Measurements from ENCODE around the gene SPESP1.

SPESP1 gene

DNA sequence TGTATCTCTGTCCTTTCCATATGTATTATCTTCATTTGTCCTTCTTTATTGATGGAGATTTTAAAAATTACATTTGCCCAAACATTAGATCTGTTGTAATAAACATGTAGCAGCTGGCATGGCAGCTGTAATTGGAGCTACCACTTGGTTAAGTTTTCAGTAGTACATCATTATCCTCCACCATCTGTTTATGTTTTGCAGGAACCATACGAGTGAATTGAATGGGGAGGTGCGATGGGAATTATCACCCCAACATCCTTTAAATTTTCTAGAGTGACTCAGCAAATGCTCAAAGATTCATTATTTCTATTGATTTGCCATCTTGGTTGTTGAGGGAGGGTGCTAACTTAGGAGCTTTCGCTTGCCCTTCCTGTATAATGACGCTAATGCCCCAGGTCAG, 51.6 kb downstream of the SPESP1 start:
- Histone ChIP-seq H3K4me1 (ENCODE audit: control insufficient read depth, insufficient read depth, low read length) (no peaks in the 10 kb centered on the region), H3K27ac (ENCODE audit: low read depth, low read length) (no peak overlapping the region)

DNA sequence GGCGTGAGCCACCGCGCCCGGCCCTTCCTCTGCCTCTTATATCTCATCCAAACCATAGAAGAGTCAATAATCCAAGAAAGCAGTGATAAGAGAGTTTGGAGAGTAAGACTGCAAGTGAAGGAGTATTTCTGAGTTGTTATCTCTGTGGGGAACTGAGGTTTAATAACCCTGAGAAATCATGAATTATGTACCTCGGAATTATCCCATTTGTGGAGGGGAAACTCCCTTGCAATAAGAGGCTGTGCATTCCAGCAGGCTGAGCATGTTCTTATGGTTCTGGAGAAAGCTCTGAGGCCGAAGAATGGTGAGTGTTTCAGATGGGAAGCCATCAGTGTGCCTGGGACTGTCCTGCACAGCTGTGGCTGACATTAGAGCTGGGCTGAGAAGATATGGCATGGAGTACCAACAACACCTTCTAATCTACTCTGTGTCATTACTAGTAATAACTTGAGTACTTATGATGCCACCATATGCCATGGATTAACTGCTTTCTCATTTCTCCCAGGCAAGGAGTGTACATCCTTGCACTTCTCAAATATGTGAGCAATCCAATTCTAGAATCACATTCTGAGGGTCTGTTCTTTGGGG, 52.7 kb downstream of the SPESP1 start:
- no peak overlapping the region for H3K4me3 ChIP-seq (ENCODE audit: low read depth, low read length)
- no peaks in the 10 kb centered on the region for H3K36me3 ChIP-seq (ENCODE audit: control insufficient read depth, insufficient read depth, low read length)
- no peaks in the 10 kb centered on the region; the same call in 1 of the 2 replicates for H3K27me3 ChIP-seq (ENCODE audit: control insufficient read depth, insufficient read depth, low read length)
- H3K9me3 ChIP-seq (ENCODE audit: control insufficient read depth, insufficient read depth, low read length), result no peaks in the 10 kb centered on the region
- H3K9ac ChIP-seq (ENCODE audit: low read depth, low read length), result no peak overlapping the region
- H3K27ac ChIP-seq (ENCODE audit: low read depth, low read length), result no peak overlapping the region
- H3K4me1 ChIP-seq (ENCODE audit: control insufficient read depth, insufficient read depth, low read length), result no peaks in the 10 kb centered on the region

More for the DNA sequence above, 51.6 kb downstream of the SPESP1 start:
- H3K27me3 ChIP-seq (ENCODE audit: control insufficient read depth, insufficient read depth, low read length), result no peaks in the 10 kb centered on the region; the same call in 1 of the 2 replicates
- H3K9me3 ChIP-seq (ENCODE audit: control insufficient read depth, insufficient read depth, low read length), result 0 out of 2 replicates have a peak, but pooled peaks cover 1% of the 10 kb centered on the region
- H3K9ac ChIP-seq (ENCODE audit: low read depth, low read length), result no peak overlapping the region
- H3K36me3 ChIP-seq (ENCODE audit: control insufficient read depth, insufficient read depth, low read length), result no peaks in the 10 kb centered on the region
- no peak overlapping the region for H3K4me3 ChIP-seq (ENCODE audit: low read depth, low read length)

DNA sequence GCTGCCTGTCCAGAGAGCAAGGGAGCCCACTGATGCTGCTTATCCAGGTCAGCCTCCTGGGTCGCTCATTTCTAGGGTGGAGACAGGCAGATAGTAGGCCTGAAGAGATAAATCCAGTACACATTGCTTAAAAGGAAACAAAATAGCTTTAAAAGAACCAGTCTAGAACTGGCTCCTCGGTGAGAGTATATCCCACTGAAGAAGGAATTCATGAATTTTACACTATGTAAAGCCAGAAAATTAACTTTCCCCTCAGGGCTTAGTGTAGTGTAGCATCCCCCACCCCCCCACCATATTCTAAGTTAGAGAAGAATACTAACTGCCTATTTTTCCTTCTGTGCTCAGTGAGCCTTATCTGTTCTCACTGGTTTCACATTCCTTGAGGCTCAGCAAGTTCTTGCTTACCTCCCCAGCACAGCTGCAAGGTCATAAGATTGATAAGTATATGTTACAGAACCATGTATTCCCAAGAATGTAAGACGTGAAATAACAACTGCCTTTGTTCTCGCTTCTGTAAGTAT, 53.7 kb downstream of the SPESP1 start:
- H3K27ac ChIP-seq (ENCODE audit: low read depth, low read length), result no peak overlapping the region
- no peak overlapping the region for H3K9ac ChIP-seq (ENCODE audit: low read depth, low read length)
- H3K27me3 ChIP-seq (ENCODE audit: control insufficient read depth, insufficient read depth, low read length), result no peaks in the 10 kb centered on the region; the same call in 1 of the 2 replicates
- H3K9me3 ChIP-seq (ENCODE audit: control insufficient read depth, insufficient read depth, low read length), result no peaks in the 10 kb centered on the region
- no peaks in the 10 kb centered on the region for H3K36me3 ChIP-seq (ENCODE audit: control insufficient read depth, insufficient read depth, low read length)
- H3K4me1 ChIP-seq (ENCODE audit: control insufficient read depth, insufficient read depth, low read length), result no peaks in the 10 kb centered on the region
- no peak overlapping the region for H3K4me3 ChIP-seq (ENCODE audit: low read depth, low read length)

DNA sequence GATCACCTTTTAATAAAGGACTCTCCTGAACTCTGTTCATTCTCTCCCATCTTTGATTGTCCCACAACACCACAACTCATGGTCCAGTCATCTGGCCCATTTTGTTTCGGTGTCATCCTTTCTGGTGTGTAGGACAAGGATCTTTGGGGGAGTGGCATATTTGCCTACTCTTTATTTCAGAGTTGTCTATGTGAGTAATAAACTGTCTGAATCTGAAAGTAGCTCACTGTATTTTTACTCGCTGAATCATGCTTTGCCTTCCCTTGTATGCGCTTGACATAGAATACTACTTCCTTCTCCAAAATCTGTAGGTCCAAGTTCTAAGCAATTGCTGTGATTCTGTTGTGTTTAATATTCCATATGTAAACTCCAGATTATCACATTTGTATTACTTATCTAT, 54.3 kb downstream of the SPESP1 start:
- Histone ChIP-seq H3K4me1 (ENCODE audit: control insufficient read depth, insufficient read depth, low read length) (no peaks in the 10 kb centered on the region), H3K9me3 (ENCODE audit: control insufficient read depth, insufficient read depth, low read length) (no peaks in the 10 kb centered on the region), H3K27ac (ENCODE audit: low read depth, low read length) (no peak overlapping the region), H3K36me3 (ENCODE audit: control insufficient read depth, insufficient read depth, low read length) (no peaks in the 10 kb centered on the region), H3K4me3 (ENCODE audit: low read depth, low read length) (no peak overlapping the region), H3K9ac (ENCODE audit: low read depth, low read length) (no peak overlapping the region), H3K27me3 (ENCODE audit: control insufficient read depth, insufficient read depth, low read length) (no peaks in the 10 kb centered on the region; the same call in 1 of the 2 replicates)

DNA sequence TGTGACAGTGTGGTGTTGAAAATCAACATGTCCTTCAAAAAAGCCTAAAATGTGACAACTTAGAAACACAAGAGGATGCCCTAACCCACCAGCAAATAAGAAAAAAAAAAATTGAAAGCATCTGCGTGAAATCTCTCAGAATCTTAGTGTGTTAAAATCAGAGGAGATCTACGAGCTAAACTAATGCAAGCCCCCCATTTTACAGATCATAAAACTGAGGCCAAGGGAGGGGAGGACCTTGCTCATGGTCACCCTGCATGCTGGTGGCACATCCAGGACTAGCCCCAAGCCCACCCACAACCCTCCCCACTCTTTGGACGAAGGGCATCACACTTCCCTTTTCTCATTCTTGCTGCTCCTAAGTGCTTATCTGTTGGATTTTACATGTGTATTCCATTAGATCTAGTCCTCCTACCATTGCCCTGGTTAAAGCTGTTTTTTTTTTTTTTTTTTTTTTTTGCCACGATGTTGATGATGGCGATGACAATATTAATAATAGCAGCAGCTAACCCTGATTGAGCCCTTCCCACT, 55.1 kb downstream of the SPESP1 start:
- H3K36me3 ChIP-seq (ENCODE audit: control insufficient read depth, insufficient read depth, low read length), result no peaks in the 10 kb centered on the region
- no peak overlapping the region for H3K27ac ChIP-seq (ENCODE audit: low read depth, low read length)
- no peak overlapping the region for H3K9ac ChIP-seq (ENCODE audit: low read depth, low read length)
- H3K4me1 ChIP-seq (ENCODE audit: control insufficient read depth, insufficient read depth, low read length), result peaks cover 3% of the 10 kb centered on the region; the same call in 1 of the 2 replicates
- no peaks in the 10 kb centered on the region for H3K9me3 ChIP-seq (ENCODE audit: control insufficient read depth, insufficient read depth, low read length)
- no peaks in the 10 kb centered on the region; the same call in 1 of the 2 replicates for H3K27me3 ChIP-seq (ENCODE audit: control insufficient read depth, insufficient read depth, low read length)
- no peak overlapping the region for H3K4me3 ChIP-seq (ENCODE audit: low read depth, low read length)

GRCh38 chr15:68986322-68986721, 56.0 kb downstream of the SPESP1 start:
- Histone ChIP-seq H3K4me3 (ENCODE audit: low read depth, low read length) (no peak overlapping the region), H3K4me1 (ENCODE audit: control insufficient read depth, insufficient read depth, low read length) (peaks cover 11% of the 10 kb centered on the region), H3K36me3 (ENCODE audit: control insufficient read depth, insufficient read depth, low read length) (no peaks in the 10 kb centered on the region), H3K27me3 (ENCODE audit: control insufficient read depth, insufficient read depth, low read length) (no peaks in the 10 kb centered on the region; the same call in 1 of the 2 replicates), H3K9me3 (ENCODE audit: control insufficient read depth, insufficient read depth, low read length) (no peaks in the 10 kb centered on the region), H3K27ac (ENCODE audit: low read depth, low read length) (no peak overlapping the region), H3K9ac (ENCODE audit: low read depth, low read length) (no peak overlapping the region)

DNA sequence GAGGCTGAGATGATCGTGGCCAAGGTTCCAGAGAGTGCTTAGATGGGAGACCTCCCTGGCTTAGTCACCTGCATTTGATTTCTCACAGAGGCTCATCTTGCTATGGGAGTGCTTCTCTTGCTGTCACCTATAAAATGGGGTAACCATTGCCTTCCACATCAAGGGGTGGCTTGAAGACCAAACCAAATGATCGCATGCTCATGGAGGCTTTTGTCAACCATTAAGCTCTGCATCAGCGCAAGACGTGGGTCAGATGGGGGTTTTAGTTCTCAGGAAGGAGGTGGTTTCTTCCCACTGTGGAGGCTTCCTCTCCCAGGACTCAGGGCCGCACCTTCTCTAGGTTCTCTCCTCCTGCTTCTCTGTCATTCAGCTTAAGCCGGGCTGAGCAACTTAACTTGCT, 56.8 kb downstream of the SPESP1 start:
- Histone ChIP-seq H3K9ac (ENCODE audit: low read depth, low read length) (no peak overlapping the region), H3K4me1 (ENCODE audit: control insufficient read depth, insufficient read depth, low read length) (peaks cover 11% of the 10 kb centered on the region), H3K27me3 (ENCODE audit: control insufficient read depth, insufficient read depth, low read length) (no peaks in the 10 kb centered on the region; the same call in 1 of the 2 replicates), H3K36me3 (ENCODE audit: control insufficient read depth, insufficient read depth, low read length) (no peaks in the 10 kb centered on the region), H3K9me3 (ENCODE audit: control insufficient read depth, insufficient read depth, low read length) (no peaks in the 10 kb centered on the region), H3K27ac (ENCODE audit: low read depth, low read length) (no peak overlapping the region), H3K4me3 (ENCODE audit: low read depth, low read length) (no peak overlapping the region)

DNA sequence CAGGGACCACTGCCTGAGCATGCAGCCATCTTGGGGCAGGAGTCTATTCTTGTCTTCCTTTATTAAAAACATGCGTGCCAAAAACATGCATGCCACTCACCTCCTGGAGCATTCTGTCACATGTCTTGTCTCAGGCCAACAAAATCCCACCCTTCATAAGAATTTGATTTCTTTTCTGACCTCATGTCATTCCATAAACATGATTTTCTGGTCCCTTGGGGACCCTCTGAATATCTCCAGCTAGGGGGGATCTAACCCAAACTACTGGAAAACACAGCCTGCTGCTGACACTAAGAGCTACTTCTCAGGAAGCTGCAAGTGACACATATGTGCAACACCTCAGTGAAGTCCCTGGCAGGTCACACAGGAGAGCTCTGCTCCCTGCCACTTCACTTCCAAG, 57.4 kb downstream of the SPESP1 start:
- Histone ChIP-seq H3K9me3 (ENCODE audit: control insufficient read depth, insufficient read depth, low read length) (no peaks in the 10 kb centered on the region), H3K27ac (ENCODE audit: low read depth, low read length) (no peak overlapping the region), H3K4me1 (ENCODE audit: control insufficient read depth, insufficient read depth, low read length) (peaks cover 11% of the 10 kb centered on the region), H3K27me3 (ENCODE audit: control insufficient read depth, insufficient read depth, low read length) (no peaks in the 10 kb centered on the region; the same call in 1 of the 2 replicates), H3K4me3 (ENCODE audit: low read depth, low read length) (no peak overlapping the region), H3K36me3 (ENCODE audit: control insufficient read depth, insufficient read depth, low read length) (no peaks in the 10 kb centered on the region), H3K9ac (ENCODE audit: low read depth, low read length) (no peak overlapping the region)

GRCh38 chr15:68989541-68990230, 59.4 kb downstream of the SPESP1 start:
- Histone ChIP-seq H3K4me3 (ENCODE audit: low read depth, low read length) (no peak overlapping the region), H3K9ac (ENCODE audit: low read depth, low read length) (no peak overlapping the region), H3K36me3 (ENCODE audit: control insufficient read depth, insufficient read depth, low read length) (no peaks in the 10 kb centered on the region), H3K27me3 (ENCODE audit: control insufficient read depth, insufficient read depth, low read length) (no peaks in the 10 kb centered on the region; the same call in 1 of the 2 replicates), H3K9me3 (ENCODE audit: control insufficient read depth, insufficient read depth, low read length) (no peaks in the 10 kb centered on the region), H3K4me1 (ENCODE audit: control insufficient read depth, insufficient read depth, low read length) (peaks cover 11% of the 10 kb centered on the region), H3K27ac (ENCODE audit: low read depth, low read length) (no peak overlapping the region)

- no peak overlapping the region for H3K4me3 ChIP-seq (ENCODE audit: low read depth, low read length)
- no peaks in the 10 kb centered on the region; the same call in 1 of the 2 replicates for H3K27me3 ChIP-seq (ENCODE audit: control insufficient read depth, insufficient read depth, low read length)
- H3K36me3 ChIP-seq (ENCODE audit: control insufficient read depth, insufficient read depth, low read length), result no peaks in the 10 kb centered on the region
- no peak overlapping the region for H3K27ac ChIP-seq (ENCODE audit: low read depth, low read length)
- H3K4me1 ChIP-seq (ENCODE audit: control insufficient read depth, insufficient read depth, low read length), result peaks cover 11% of the 10 kb centered on the region
- H3K9ac ChIP-seq (ENCODE audit: low read depth, low read length), result no peak overlapping the region
- no peaks in the 10 kb centered on the region for H3K9me3 ChIP-seq (ENCODE audit: control insufficient read depth, insufficient read depth, low read length)
Measured at GRCh38 chr15:68990231-68990991, 60.1 kb downstream of the SPESP1 start.
